HCT116 (cell line): Measurements from ENCODE around the gene MGST2. TPM values are rescaled to one million over a fixed set of nuclear protein-coding genes. Genes with fewer than 3 reads are reported as not detected.

Experiments
- ATAC-seq: fragments of 200-7000 bp; cut with Tn5 transposase; 2 replicates; pipeline ENCODE4 v1.9.1; 2020; ENCODE audit warnings: mild to moderate bottlenecking, moderate library complexity
- BruUV-seq: library from RNA; stranded (reverse); fragments of 400-500 nt; replicated peaks from 2 replicates; lab custom pipeline; 2021; lab: Mats Ljungman, UMichigan
- CTCF ChIA-PET: fragments of 300-600 bp; sonication (Branson Sonifier 250); formaldehyde crosslinking; loops from one replicate; lab custom pipeline; 2021; ENCODE audit warnings: antibody characterized with exemption; lab: Charles Lee
- POLR2A ChIA-PET: fragments of 300-600, 350-600 bp; sonication (Branson Sonifier 250); formaldehyde crosslinking; loops from one replicate; lab custom pipeline; 2021; ENCODE audit warnings: antibody characterized with exemption; lab: Charles Lee
- RAD21 ChIA-PET, 2 experiments: fragments of 300-600 bp; sonication (Branson Sonifier 250); formaldehyde crosslinking; loops; one replicate each; lab custom pipeline; 2023; ENCODE audit warnings: low total read pairs in 2 of 2; ENCODE audit not compliant: uncharacterized antibody in 2 of 2, unreplicated experiment in 2 of 2, low non-redundant PET in 1 of 2; lab: Charles Lee
- DNase-seq: peaks from one replicate; pipeline ENCODE4 v3.0.0-alpha.2; 2010; ENCODE audit warnings: low read depth, low spot score
- H2AFZ ChIP-seq: fragments of 200-600 bp; shearing (Covaris generic), sonication (generic); 2 replicates; pipeline ENCODE4 v1.6.1; 2017; ENCODE audit warnings: low read depth, mixed run types, mixed read lengths, antibody characterized with exemption, low read length; ENCODE audit not compliant: poor library complexity, severe bottlenecking
- H3K27ac ChIP-seq: 2 replicates; pipeline ENCODE4 v1.5.1; 2012; ENCODE audit warnings: low read depth, low read length
- H3K27me3 ChIP-seq: fragments of 200-600 bp; sonication (generic); 2 replicates; pipeline ENCODE4 v1.6.1; 2016; ENCODE audit warnings: mixed run types, low read length, mixed read lengths; ENCODE audit not compliant: insufficient read depth
- H3K36me3 ChIP-seq, 2 experiments: fragments of 200-500 bp in 1 of 2; fragments of 200-600 bp in 1 of 2; sonication (Bioruptor generic) in 1 of 2; sonication (generic) in 1 of 2; 2 replicates each; pipeline versions ENCODE4 v1.5.1 to v1.6.1; 2014 to 2016; ENCODE audit warnings: low read length in 2 of 2, inconsistent platforms in 1 of 2, mixed read lengths in 1 of 2, mixed run types in 1 of 2; ENCODE audit not compliant: insufficient read depth in 2 of 2, control insufficient read depth in 1 of 2
- H3K4me1 ChIP-seq, 2 experiments: fragments of 200-600 bp in 1 of 2; sonication (generic) in 1 of 2; 2 replicates each; pipeline versions ENCODE4 v1.5.1 to v1.6.1; 2012 to 2017; ENCODE audit warnings: low read length in 2 of 2, inconsistent platforms in 1 of 2, mild to moderate bottlenecking in 1 of 2, mixed read lengths in 1 of 2, mixed run types in 1 of 2, moderate library complexity in 1 of 2; ENCODE audit not compliant: insufficient read depth in 2 of 2, control insufficient read depth in 1 of 2
- H3K4me2 ChIP-seq: fragments of 200-600 bp; sonication (generic); 2 replicates; pipeline ENCODE4 v1.6.1; 2017; ENCODE audit warnings: mixed run types, low read length, mixed read lengths
- H3K4me3 ChIP-seq, 2 experiments: fragments of 200-600 bp in 1 of 2; sonication (generic) in 1 of 2; replicated peaks in 1 of 2; 2 replicates each; pipeline ENCODE4 v1.5.1; 2011 to 2016; ENCODE audit warnings: low read length in 2 of 2, control low read depth in 1 of 2, low read depth in 1 of 2, mild to moderate bottlenecking in 1 of 2, mixed read lengths in 1 of 2, mixed run types in 1 of 2
- H3K79me2 ChIP-seq: fragments of 200-600 bp; sonication (generic); 2 replicates; pipeline ENCODE4 v1.6.1; 2017; ENCODE audit warnings: mild to moderate bottlenecking, mixed run types, low read length, moderate library complexity, mixed read lengths; ENCODE audit not compliant: insufficient read depth
- H3K9ac ChIP-seq: fragments of 200-600 bp; sonication (generic); 2 replicates; pipeline ENCODE4 v1.6.1; 2016; ENCODE audit warnings: low read length, mixed read lengths
- H3K9me2 ChIP-seq: fragments of 200-600 bp; sonication (generic), shearing (Covaris generic); 2 replicates; pipeline ENCODE4 v1.6.1; 2017; ENCODE audit warnings: mixed run types, mild to moderate bottlenecking, moderate library complexity; ENCODE audit not compliant: insufficient read depth
- H3K9me3 ChIP-seq, 2 experiments: fragments of 200-500 bp in 1 of 2; fragments of 200-600 bp in 1 of 2; sonication (Bioruptor generic) in 1 of 2; sonication (generic) in 1 of 2; 2 replicates each; pipeline ENCODE4 v1.6.1; 2014 to 2017; ENCODE audit warnings: low read length in 2 of 2, mixed read lengths in 2 of 2, inconsistent platforms in 1 of 2, low read depth in 1 of 2, mild to moderate bottlenecking in 1 of 2, mixed run types in 1 of 2, moderate library complexity in 1 of 2; ENCODE audit not compliant: control insufficient read depth in 1 of 2, insufficient read depth in 1 of 2
- H4K20me1 ChIP-seq: fragments of 200-600 bp; sonication (generic), shearing (Covaris generic); 2 replicates; pipeline ENCODE4 v1.6.1; 2017; ENCODE audit warnings: mixed run types, mild to moderate bottlenecking, moderate library complexity; ENCODE audit not compliant: insufficient read depth
- ELF1 ChIP-seq: IDR thresholded peaks from 2 replicates; pipeline ENCODE4 v1.6.1; 2012; ENCODE audit warnings: low read depth, borderline replicate concordance
- EZH2 ChIP-seq: fragments of 200-600 bp; sonication (generic); IDR thresholded peaks from 2 replicates; pipeline ENCODE4 v1.6.1; 2017; ENCODE audit warnings: antibody characterized with exemption, mixed run types
- FOSL1 ChIP-seq: IDR thresholded peaks from 2 replicates; pipeline ENCODE4 v1.6.1; 2012; ENCODE audit warnings: low read depth
- JUND ChIP-seq: IDR thresholded peaks from 2 replicates; pipeline ENCODE4 v1.6.1; 2012
- POLR2AphosphoS5 ChIP-seq: IDR thresholded peaks from 2 replicates; pipeline ENCODE4 v1.6.1; 2011; ENCODE audit warnings: mild to moderate bottlenecking, low read depth, low read length, moderate library complexity
- RAD21 ChIP-seq: IDR thresholded peaks from 2 replicates; pipeline ENCODE4 v1.6.1; 2012; ENCODE audit warnings: low read depth, mild to moderate bottlenecking
- SP1 ChIP-seq: IDR thresholded peaks from 2 replicates; pipeline ENCODE4 v1.6.1; 2012; ENCODE audit warnings: low read depth
- SRF ChIP-seq: IDR thresholded peaks from 2 replicates; pipeline ENCODE4 v1.6.1; 2012; ENCODE audit warnings: low read depth
- ZFX ChIP-seq: fragments of 450-650 bp; IDR thresholded peaks from 2 replicates; pipeline ENCODE4 v1.6.1; 2017
- ZNF274 ChIP-seq: fragments of 200-500 bp; sonication (Bioruptor generic); IDR thresholded peaks from 2 replicates; pipeline ENCODE4 v1.6.1; 2014; ENCODE audit warnings: mild to moderate bottlenecking, low read depth, low read length, inconsistent platforms
- intact Hi-C: fragments of 100-400 bp; cut with micrococcal nuclease; formaldehyde crosslinking; loops from 2 replicates; pipeline ENCODE4 v1.10.0; 2022
- total RNA-seq: library from RNA; stranded (reverse); gene quantifications from one replicate; pipeline ENCODE4 v1.2.1, GENCODE V29; 2021; ENCODE audit not compliant: unreplicated experiment
- TF ChIP-seq, protein P1 (sequence below): IDR thresholded peaks from 2 replicates; pipeline ENCODE4 v1.6.1; 2011; ENCODE audit warnings: mild to moderate bottlenecking, low read length, moderate library complexity; ENCODE audit not compliant: insufficient replicate concordance; ENCODE audit errors: extremely low read depth

The MGST2 gene
- total RNA-seq, 1 experiment from 2014 or later = 24.3 TPM

GRCh38 chr4:139669335-139669734, 3.7 kb downstream of the MGST2 start:
- TF ChIP-seq SP1 (no peak), ZNF274 (no peak), SRF (no peak), EZH2 (no peak), ELF1 (no peak), ZFX (no peak)
- Histone ChIP-seq H3K79me2 (no peaks in the 10 kb centered on the region), H3K36me3 (no peaks in the 10 kb centered on the region), H3K9ac (no peak overlapping the region), H3K4me1 (peaks cover 9 to 23% of the 10 kb centered on the region in 2 experiments; a peak in 3 of 4 replicates), H3K4me3 (no peak overlapping the region), H3K4me2 (no peak overlapping the region), H3K27me3 (no peaks in the 10 kb centered on the region), H3K9me3 (no peaks in the 10 kb centered on the region), H3K27ac (no peak overlapping the region), H4K20me1 (no peaks in the 10 kb centered on the region), H2AFZ (no peak overlapping the region), H3K9me2 (no peaks in the 10 kb centered on the region)
- DNase-seq = no peak
- no TSS peak for BruUV-seq
- POLR2A ChIA-PET = no interaction called here
- no peak for ATAC-seq
- intact Hi-C loops = no loop called here
- CTCF ChIA-PET = no interaction called here
- RAD21 ChIA-PET = no interaction called here

DNA sequence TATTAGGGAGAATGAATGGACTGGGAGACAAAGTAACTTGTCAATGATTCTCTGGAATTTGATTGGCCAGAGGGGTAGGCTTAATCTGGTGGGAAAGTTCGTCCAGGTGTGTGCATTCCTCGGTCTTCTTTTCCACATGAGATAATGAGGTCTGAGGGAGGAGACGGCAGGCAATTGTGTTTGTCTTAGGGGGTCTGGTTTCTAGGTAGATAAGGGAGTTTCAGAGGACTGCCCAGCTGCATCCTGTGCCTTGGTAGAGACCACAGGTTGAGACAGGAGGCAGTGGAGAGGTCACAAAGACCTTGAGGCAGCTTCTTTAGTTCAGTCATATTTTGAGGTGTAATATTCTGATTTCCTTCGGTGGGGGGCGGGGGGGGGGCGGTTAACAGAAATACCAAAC, 4.3 kb downstream of the MGST2 start:
- no peak overlapping the region for H3K4me3 ChIP-seq
- CTCF ChIA-PET = no interaction called here
- DNase-seq (no peak), ATAC-seq (no peak)
- no peaks in the 10 kb centered on the region for H3K9me2 ChIP-seq
- peaks cover 6 to 17% of the 10 kb centered on the region in 2 experiments; a peak in 3 of 4 replicates for H3K4me1 ChIP-seq
- POLR2A ChIA-PET = no interaction called here
- H4K20me1 ChIP-seq = no peaks in the 10 kb centered on the region
- TF ChIP-seq POLR2AphosphoS5 (no peak), FOSL1 (no peak), RAD21 (no peak), SP1 (no peak), JUND (no peak), ZFX (no peak)
- TF ChIP-seq, protein P1, sequence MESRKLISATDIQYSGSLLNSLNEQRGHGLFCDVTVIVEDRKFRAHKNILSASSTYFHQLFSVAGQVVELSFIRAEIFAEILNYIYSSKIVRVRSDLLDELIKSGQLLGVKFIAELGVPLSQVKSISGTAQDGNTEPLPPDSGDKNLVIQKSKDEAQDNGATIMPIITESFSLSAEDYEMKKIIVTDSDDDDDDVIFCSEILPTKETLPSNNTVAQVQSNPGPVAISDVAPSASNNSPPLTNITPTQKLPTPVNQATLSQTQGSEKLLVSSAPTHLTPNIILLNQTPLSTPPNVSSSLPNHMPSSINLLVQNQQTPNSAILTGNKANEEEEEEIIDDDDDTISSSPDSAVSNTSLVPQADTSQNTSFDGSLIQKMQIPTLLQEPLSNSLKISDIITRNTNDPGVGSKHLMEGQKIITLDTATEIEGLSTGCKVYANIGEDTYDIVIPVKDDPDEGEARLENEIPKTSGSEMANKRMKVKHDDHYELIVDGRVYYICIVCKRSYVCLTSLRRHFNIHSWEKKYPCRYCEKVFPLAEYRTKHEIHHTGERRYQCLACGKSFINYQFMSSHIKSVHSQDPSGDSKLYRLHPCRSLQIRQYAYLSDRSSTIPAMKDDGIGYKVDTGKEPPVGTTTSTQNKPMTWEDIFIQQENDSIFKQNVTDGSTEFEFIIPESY = no peak
- no peaks in the 10 kb centered on the region for H3K79me2 ChIP-seq
- no TSS peak for BruUV-seq
- no peaks in the 10 kb centered on the region for H3K36me3 ChIP-seq
- no peak overlapping the region for H3K9ac ChIP-seq
- H3K27me3 ChIP-seq = no peaks in the 10 kb centered on the region
- H3K9me3 ChIP-seq = no peaks in the 10 kb centered on the region
- intact Hi-C loops = no loop called here
- H3K27ac ChIP-seq = no peak overlapping the region
- no peak overlapping the region for H3K4me2 ChIP-seq
- no peak overlapping the region for H2AFZ ChIP-seq
- RAD21 ChIA-PET = no interaction called here
